PC-3 (cell line): ENCODE measurements around the gene KRTAP10-5. TPM values are rescaled to one million over a fixed set of nuclear protein-coding genes. Genes with fewer than 3 reads are reported as not detected.

Experiments used
- ATAC-seq: fragments of 200-7000 bp; cut with Tn5 transposase; 2 replicates; pipeline ENCODE4 v1.9.1; 2020; ENCODE audit warnings: mild to moderate bottlenecking, moderate library complexity
- BruUV-seq: library from RNA; stranded (reverse); fragments of 400-500 nt; replicated peaks from 2 replicates; lab custom pipeline; 2021; lab: Mats Ljungman, UMichigan
- CTCF ChIA-PET: fragments of 300-600 bp; sonication (Branson Sonifier 250); formaldehyde crosslinking; loops from one replicate; lab custom pipeline; 2022; ENCODE audit warnings: antibody characterized with exemption; lab: Charles Lee
- POLR2A ChIA-PET: fragments of 300-600 bp; sonication (Branson Sonifier 250); formaldehyde crosslinking; loops from one replicate; lab custom pipeline; 2022; ENCODE audit warnings: antibody characterized with exemption; ENCODE audit not compliant: unreplicated experiment; lab: Charles Lee
- DNase-seq: peaks from one replicate; pipeline ENCODE4 v3.0.0-alpha.2; 2015
- H2AFZ ChIP-seq: fragments of 300-600 bp; sonication (generic); 2 replicates; pipeline ENCODE4 v1.6.0; 2016; ENCODE audit warnings: antibody characterized with exemption, low read length
- H3F3A ChIP-seq: fragments of 300-600 bp; sonication (generic); one replicate; pipeline ENCODE4 v1.6.0; 2017; ENCODE audit warnings: antibody characterized with exemption, low read length, control low read depth, mild to moderate bottlenecking; ENCODE audit not compliant: unreplicated experiment
- H3K27ac ChIP-seq: fragments of 300-600 bp; sonication (generic); 2 replicates; pipeline ENCODE4 v1.5.1; 2016; ENCODE audit warnings: mild to moderate bottlenecking, low read length
- H3K27me3 ChIP-seq: fragments of 300-600 bp; sonication (generic); 2 replicates; pipeline ENCODE4 v1.6.1; 2016; ENCODE audit warnings: low read length, mixed read lengths
- H3K36me3 ChIP-seq: fragments of 300-600 bp; sonication (generic); 2 replicates; pipeline ENCODE4 v1.6.1; 2016; ENCODE audit warnings: low read depth, mixed run types, low read length, mixed read lengths
- H3K4me1 ChIP-seq: fragments of 300-600 bp; sonication (generic); 2 replicates; pipeline ENCODE4 v1.5.1; 2016; ENCODE audit warnings: low read length; ENCODE audit not compliant: insufficient read depth
- H3K4me2 ChIP-seq: fragments of 300-600 bp; sonication (generic); 2 replicates; pipeline ENCODE4 v1.6.0; 2016; ENCODE audit warnings: low read length
- H3K4me3 ChIP-seq: fragments of 300-600 bp; sonication (generic); 2 replicates; pipeline ENCODE4 v1.5.1; 2016; ENCODE audit warnings: mild to moderate bottlenecking, low read length, mixed read lengths
- H3K79me2 ChIP-seq: fragments of 300-600 bp; sonication (generic); 2 replicates; pipeline ENCODE4 v1.6.1; 2017; ENCODE audit warnings: low read length, mixed read lengths
- H3K9ac ChIP-seq: fragments of 300-600 bp; sonication (generic); 2 replicates; pipeline ENCODE4 v1.6.0; 2016; ENCODE audit warnings: mild to moderate bottlenecking, low read length
- H3K9me2 ChIP-seq: fragments of 300-600 bp; sonication (generic); replicated peaks from 2 replicates; pipeline ENCODE4 v1.6.1; 2016; ENCODE audit warnings: mixed run types, low read length, mixed read lengths
- H3K9me3 ChIP-seq: fragments of 300-600 bp; sonication (generic); 2 replicates; pipeline ENCODE4 v1.6.1; 2016; ENCODE audit warnings: low read length, mixed read lengths
- H4K20me1 ChIP-seq: fragments of 300-600 bp; sonication (generic); 2 replicates; pipeline ENCODE4 v1.6.1; 2016; ENCODE audit warnings: low read length, mixed read lengths
- CTCF ChIP-seq: fragments of 300-600 bp; sonication (generic); conservative IDR thresholded peaks from 2 replicates; pipeline ENCODE4 v1.5.1; 2017; ENCODE audit warnings: antibody characterized with exemption, low read depth, mild to moderate bottlenecking, low read length
- EZH2 ChIP-seq: fragments of 300-600 bp; sonication (generic); IDR thresholded peaks from one replicate; pipeline ENCODE4 v1.6.1; 2017; ENCODE audit warnings: antibody characterized with exemption, mild to moderate bottlenecking, low read length; ENCODE audit not compliant: unreplicated experiment
- EZH2phosphoT487 ChIP-seq: fragments of 300-600 bp; sonication (generic); IDR thresholded peaks from 2 replicates; pipeline ENCODE4 v1.6.1; 2018; ENCODE audit warnings: mild to moderate bottlenecking, antibody characterized with exemption, low read length, borderline replicate concordance
- intact Hi-C: fragments of 100-400 bp; cut with micrococcal nuclease; formaldehyde crosslinking; loops from 2 replicates; pipeline ENCODE4 v1.9.0; 2023
- total RNA-seq: library from RNA; depleted of rRNA; stranded (reverse); fragments of >200 nt; gene quantifications from 2 replicates; pipeline ENCODE4 v1.2.3, GENCODE V29; 2014

Gene KRTAP10-5
- total RNA-seq, 1 experiment from 2014 or later, result not detected

- Histone ChIP-seq H4K20me1 (no peaks in the 10 kb centered on the region), H3K9me3 (peaks cover 10% of the 10 kb centered on the region), H3K27ac (no peak within 1 kb of the TSS), H3K36me3 (no peaks in the 10 kb centered on the region), H3K9ac (no peak within 1 kb of the TSS), H3K4me2 (no peak within 1 kb of the TSS), H3K4me1 (no peaks in the 10 kb centered on the region), H2AFZ (no peak within 1 kb of the TSS), H3K79me2 (no peaks in the 10 kb centered on the region), H3K4me3 (no peak within 1 kb of the TSS), H3F3A (no peaks in the 10 kb centered on the region), H3K27me3 (no peaks in the 10 kb centered on the region), H3K9me2 (no peaks in the 10 kb centered on the region)
- POLR2A ChIA-PET, result no interaction called here
- no peak for TF ChIP-seq EZH2
- TF ChIP-seq CTCF, result no peak
- no peak for TF ChIP-seq EZH2phosphoT487
- CTCF ChIA-PET, result no interaction called here
- intact Hi-C loops, result no loop called here
- DNase-seq (no peak), ATAC-seq (no peak)
- BruUV-seq, result no TSS peak
These were observed 46.3 kb upstream of the KRTAP10-5 start, which contains the start of gene KRTAP10-9 for GRCh38 chr21:44626673-44627143. Gene KRTAP10-9 (plus strand): TSS chr21:44627093. CDS start chr21:44627172, 79 bp downstream.

GRCh38 chr21:44626262-44626661 is 45.9 kb upstream of the KRTAP10-5 start:
- Histone ChIP-seq H3K9me3 (peaks cover 10% of the 10 kb centered on the region), H3K36me3 (no peaks in the 10 kb centered on the region), H3F3A (no peaks in the 10 kb centered on the region), H3K27me3 (no peaks in the 10 kb centered on the region), H3K79me2 (no peaks in the 10 kb centered on the region), H4K20me1 (no peaks in the 10 kb centered on the region), H3K9me2 (no peaks in the 10 kb centered on the region), H2AFZ (no peak overlapping the region), H3K9ac (no peak overlapping the region), H3K4me2 (no peak overlapping the region), H3K4me1 (no peaks in the 10 kb centered on the region), H3K27ac (no peak overlapping the region), H3K4me3 (no peak overlapping the region)
- intact Hi-C loops, result no loop called here
- DNase-seq, result no peak
- TF ChIP-seq EZH2 (no peak), EZH2phosphoT487 (no peak), CTCF (no peak)
- CTCF ChIA-PET, result no interaction called here
- BruUV-seq, result no TSS peak
- ATAC-seq, result no peak
- POLR2A ChIA-PET, result no interaction called here

- ChIA-PET POLR2A (no interaction called here), CTCF (no interaction called here)
- ATAC-seq, result no peak
- Histone ChIP-seq H3K9me2 (no peaks in the 10 kb centered on the region), H3K4me3 (no peak overlapping the region), H3K36me3 (no peaks in the 10 kb centered on the region), H3K9ac (no peak overlapping the region), H3K27me3 (no peaks in the 10 kb centered on the region), H3F3A (no peaks in the 10 kb centered on the region), H3K4me1 (no peaks in the 10 kb centered on the region), H3K4me2 (no peak overlapping the region), H3K79me2 (no peaks in the 10 kb centered on the region), H4K20me1 (no peaks in the 10 kb centered on the region), H3K9me3 (peaks cover 12% of the 10 kb centered on the region), H2AFZ (no peak overlapping the region), H3K27ac (no peak overlapping the region)
- no peak for DNase-seq
- no TSS peak for BruUV-seq
- TF ChIP-seq CTCF (no peak), EZH2phosphoT487 (no peak), EZH2 (no peak)
- intact Hi-C loops, result no loop called here
These were observed 45.4 kb upstream of the KRTAP10-5 start for GRCh38 chr21:44625756-44626155.
